ENCODE data around the gene SH2B3. TPM values are rescaled to one million over a fixed set of nuclear protein-coding genes. Genes with fewer than 3 reads are reported as not detected.
A peak's percentile ranks its signal among the peaks of the same experiment; 100 is the strongest.

SH2B3 gene
- total RNA-seq, 1 donor from 2014 or later, result 11.3 TPM

DNA sequence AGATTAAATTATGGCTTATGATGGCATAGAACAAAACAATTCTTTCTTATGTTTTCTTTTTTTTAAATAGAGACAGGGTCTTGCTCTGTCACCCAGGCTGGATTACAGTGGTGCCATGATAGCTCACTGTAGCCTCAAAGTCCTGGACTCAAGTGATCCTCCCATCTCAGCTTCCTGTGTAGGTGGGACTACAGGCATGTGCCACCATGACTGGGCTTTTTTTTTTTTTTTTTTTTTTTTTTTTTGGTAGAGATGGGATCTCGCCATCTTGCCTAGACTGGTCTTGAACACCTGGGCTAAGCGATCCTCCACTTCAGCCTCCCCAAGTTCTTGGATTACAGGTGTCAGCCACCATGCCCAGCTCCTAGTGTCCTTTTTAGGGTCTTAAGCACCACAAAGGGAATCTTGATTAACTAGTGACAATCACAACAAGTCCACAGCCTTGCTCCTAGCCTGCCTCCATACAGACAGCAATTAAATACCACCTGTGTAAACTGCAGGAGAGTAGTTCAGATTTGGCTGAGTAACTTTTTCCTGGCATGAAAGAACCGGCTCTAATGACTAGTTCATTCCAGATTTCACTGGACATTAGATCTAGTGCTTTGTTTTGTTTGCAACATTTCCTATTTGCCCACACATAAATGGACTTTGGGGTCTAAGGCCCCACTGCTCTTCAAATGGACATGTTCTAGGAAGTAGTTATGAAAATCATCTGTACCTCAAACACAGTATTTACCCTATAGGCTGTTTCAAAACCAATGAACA, 61.6 kb downstream of the SH2B3 start:
- Mint-ChIP-seq H3K27ac (ENCODE audit: unreplicated experiment) (no peak overlapping the region), H3K4me3 (no peak overlapping the region), H3K9me3 (no peaks in the 10 kb centered on the region), H3K27me3 (ENCODE audit: low read depth) (no peaks in the 10 kb centered on the region), H3K36me3 (ENCODE audit: low read depth) (peaks cover 2% of the 10 kb centered on the region), H3K4me1 (no peaks in the 10 kb centered on the region)
- TF ChIP-seq, protein P1, sequence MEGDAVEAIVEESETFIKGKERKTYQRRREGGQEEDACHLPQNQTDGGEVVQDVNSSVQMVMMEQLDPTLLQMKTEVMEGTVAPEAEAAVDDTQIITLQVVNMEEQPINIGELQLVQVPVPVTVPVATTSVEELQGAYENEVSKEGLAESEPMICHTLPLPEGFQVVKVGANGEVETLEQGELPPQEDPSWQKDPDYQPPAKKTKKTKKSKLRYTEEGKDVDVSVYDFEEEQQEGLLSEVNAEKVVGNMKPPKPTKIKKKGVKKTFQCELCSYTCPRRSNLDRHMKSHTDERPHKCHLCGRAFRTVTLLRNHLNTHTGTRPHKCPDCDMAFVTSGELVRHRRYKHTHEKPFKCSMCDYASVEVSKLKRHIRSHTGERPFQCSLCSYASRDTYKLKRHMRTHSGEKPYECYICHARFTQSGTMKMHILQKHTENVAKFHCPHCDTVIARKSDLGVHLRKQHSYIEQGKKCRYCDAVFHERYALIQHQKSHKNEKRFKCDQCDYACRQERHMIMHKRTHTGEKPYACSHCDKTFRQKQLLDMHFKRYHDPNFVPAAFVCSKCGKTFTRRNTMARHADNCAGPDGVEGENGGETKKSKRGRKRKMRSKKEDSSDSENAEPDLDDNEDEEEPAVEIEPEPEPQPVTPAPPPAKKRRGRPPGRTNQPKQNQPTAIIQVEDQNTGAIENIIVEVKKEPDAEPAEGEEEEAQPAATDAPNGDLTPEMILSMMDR (conservative IDR thresholded peaks at IDR 0.05), result no peak
- DNase-seq (ENCODE audit: low read depth, low spot score), result no peak

DNA sequence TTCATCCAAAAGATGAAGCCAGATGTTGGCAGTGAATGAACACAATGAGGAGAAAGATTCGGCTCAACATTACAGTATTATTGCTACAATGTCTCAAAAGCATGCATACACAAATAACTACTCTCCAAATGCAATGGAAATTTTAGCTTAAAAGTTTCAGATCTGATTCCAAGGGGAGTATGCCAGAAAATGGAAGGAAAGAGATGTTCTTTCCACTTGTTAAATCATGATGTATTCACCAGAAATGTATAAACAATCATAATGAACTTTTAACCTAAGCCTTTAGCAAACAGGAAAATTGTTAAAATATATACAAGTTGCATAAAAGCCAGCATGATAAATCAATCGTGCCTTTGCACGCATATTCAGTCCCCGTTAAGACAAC, 62.1 kb downstream of the SH2B3 start:
- H3K9me3 Mint-ChIP-seq, result no peaks in the 10 kb centered on the region
- peaks cover 2% of the 10 kb centered on the region for H3K36me3 Mint-ChIP-seq (ENCODE audit: low read depth)
- no peak overlapping the region for H3K27ac Mint-ChIP-seq (ENCODE audit: unreplicated experiment)
- no peaks in the 10 kb centered on the region for H3K4me1 Mint-ChIP-seq
- TF ChIP-seq, protein P1 (conservative IDR thresholded peaks at IDR 0.05), result no peak
- no peak overlapping the region for H3K4me3 Mint-ChIP-seq
- no peaks in the 10 kb centered on the region for H3K27me3 Mint-ChIP-seq (ENCODE audit: low read depth)
- DNase-seq (ENCODE audit: low read depth, low spot score), result no peak

DNA sequence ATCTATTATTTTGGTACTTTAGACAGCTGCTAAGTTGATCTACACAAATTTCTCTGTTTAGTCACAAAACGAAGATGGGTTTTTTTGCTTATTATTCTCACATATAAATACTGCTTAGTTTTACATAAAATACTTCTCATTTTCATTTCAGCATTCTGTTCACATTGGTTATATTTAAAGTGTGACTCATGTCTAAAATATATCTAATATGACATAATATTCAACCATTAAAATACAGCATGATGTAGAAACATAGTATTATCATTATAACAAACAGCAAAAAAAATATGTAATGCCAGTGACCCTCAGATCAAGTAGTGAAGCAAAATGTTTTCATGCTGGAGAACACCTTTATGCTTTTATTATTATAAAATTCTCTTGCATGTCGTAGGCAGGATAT, 63.7 kb downstream of the SH2B3 start:
- TF ChIP-seq, protein P1 (conservative IDR thresholded peaks at IDR 0.05), result no peak
- Mint-ChIP-seq H3K9me3 (no peaks in the 10 kb centered on the region), H3K4me1 (no peaks in the 10 kb centered on the region), H3K36me3 (ENCODE audit: low read depth) (peaks cover 5% of the 10 kb centered on the region), H3K27me3 (ENCODE audit: low read depth) (no peaks in the 10 kb centered on the region), H3K4me3 (no peak overlapping the region), H3K27ac (ENCODE audit: unreplicated experiment) (no peak overlapping the region)
- DNase-seq (ENCODE audit: low read depth, low spot score), result no peak

DNA sequence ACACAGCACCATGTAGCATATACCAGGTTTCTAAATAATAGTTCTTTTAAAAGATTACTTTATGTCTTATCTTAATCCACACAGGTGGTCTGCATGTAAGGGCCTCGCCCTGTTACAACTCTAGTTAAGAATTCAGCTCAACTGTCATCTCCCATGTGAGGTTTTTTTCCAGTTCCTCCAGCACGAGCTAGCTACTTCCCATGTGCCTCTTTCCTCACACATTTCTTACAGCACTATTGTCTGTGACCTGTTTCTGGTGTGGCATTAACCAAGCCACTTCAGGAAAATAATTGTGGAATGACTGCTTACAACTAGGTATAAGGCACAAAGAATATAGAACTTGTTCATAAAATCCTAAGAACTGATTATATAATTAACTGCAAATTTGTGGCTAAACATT, 65.5 kb downstream of the SH2B3 start:
- Mint-ChIP-seq H3K9me3 (no peaks in the 10 kb centered on the region), H3K36me3 (ENCODE audit: low read depth) (peaks cover 6% of the 10 kb centered on the region), H3K4me1 (no peaks in the 10 kb centered on the region), H3K27ac (ENCODE audit: unreplicated experiment) (no peak overlapping the region), H3K27me3 (ENCODE audit: low read depth) (no peaks in the 10 kb centered on the region), H3K4me3 (no peak overlapping the region)
- TF ChIP-seq, protein P1 (conservative IDR thresholded peaks at IDR 0.05), result no peak
- no peak for DNase-seq (ENCODE audit: low read depth, low spot score)

DNA sequence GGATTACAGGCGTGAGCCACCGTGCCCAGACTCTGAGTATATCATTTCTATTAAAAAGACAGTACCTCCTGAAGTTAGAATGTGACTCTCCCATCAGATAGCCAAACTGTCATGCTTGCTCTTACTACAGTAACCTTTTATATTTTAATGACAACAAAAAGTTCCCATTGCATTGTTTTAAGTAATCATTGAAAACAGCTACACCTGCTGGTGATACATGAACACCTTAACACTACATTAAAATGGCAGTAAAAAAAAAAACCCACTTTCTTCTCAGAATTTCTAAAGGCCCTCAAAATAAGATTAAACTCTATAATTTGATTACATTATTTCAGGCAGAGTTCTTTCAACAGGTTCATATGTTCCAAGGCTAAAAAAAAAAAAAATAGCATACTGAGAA, 76.7 kb downstream of the SH2B3 start:
- Mint-ChIP-seq H3K36me3 (ENCODE audit: low read depth) (peaks cover 7% of the 10 kb centered on the region), H3K9me3 (no peaks in the 10 kb centered on the region), H3K4me3 (no peak overlapping the region), H3K4me1 (no peaks in the 10 kb centered on the region), H3K27ac (ENCODE audit: unreplicated experiment) (no peak overlapping the region), H3K27me3 (ENCODE audit: low read depth) (no peaks in the 10 kb centered on the region)
- TF ChIP-seq, protein P1 (conservative IDR thresholded peaks at IDR 0.05), result peak; percentile 37
- DNase-seq (ENCODE audit: low read depth, low spot score), result no peak
